SU-DHL-6 (cell line): ENCODE measurements around the gene TSTD1.

Source experiments
- CTCF ChIP-seq: fragments of 200-600 bp; sonication (generic); IDR thresholded peaks from one replicate; pipeline ENCODE4 v1.5.1; 2017; ENCODE audit warnings: antibody characterized with exemption, mild to moderate bottlenecking, low read length, moderate library complexity; ENCODE audit not compliant: insufficient read depth, poor library complexity, severe bottlenecking
- EZH2phosphoT487 ChIP-seq: fragments of 200-600 bp; sonication (generic), shearing (Covaris generic); conservative IDR thresholded peaks from 2 replicates; pipeline ENCODE4 v1.6.1; 2018; ENCODE audit warnings: mild to moderate bottlenecking, antibody characterized with exemption, low read length, moderate library complexity, mixed read lengths

GRCh38 chr1:161038523-161039153, at the start of gene TSTD1:
- no peak for TF ChIP-seq CTCF
- no peak for TF ChIP-seq EZH2phosphoT487
